Neural progenitor cell (in vitro differentiated cells): Measurements from ENCODE around the gene ZNF28.
"Not testable (repeated sequence)": the region's sequence is repeated elsewhere in the genome, so short reads cannot be mapped to it uniquely, and the experiment has no call there.

ENCODE experiments used
- CTCF ChIP-seq: fragments of 200-600 bp; sonication (generic); IDR thresholded peaks from 2 replicates; pipeline ENCODE4 v1.5.1; 2017; ENCODE audit warnings: antibody characterized with exemption, mild to moderate bottlenecking
- EZH2 ChIP-seq: fragments of 200-600 bp; sonication (generic); IDR thresholded peaks from 2 replicates; pipeline ENCODE4 v1.6.1; 2017; ENCODE audit warnings: antibody characterized with exemption, mild to moderate bottlenecking, moderate library complexity

DNA sequence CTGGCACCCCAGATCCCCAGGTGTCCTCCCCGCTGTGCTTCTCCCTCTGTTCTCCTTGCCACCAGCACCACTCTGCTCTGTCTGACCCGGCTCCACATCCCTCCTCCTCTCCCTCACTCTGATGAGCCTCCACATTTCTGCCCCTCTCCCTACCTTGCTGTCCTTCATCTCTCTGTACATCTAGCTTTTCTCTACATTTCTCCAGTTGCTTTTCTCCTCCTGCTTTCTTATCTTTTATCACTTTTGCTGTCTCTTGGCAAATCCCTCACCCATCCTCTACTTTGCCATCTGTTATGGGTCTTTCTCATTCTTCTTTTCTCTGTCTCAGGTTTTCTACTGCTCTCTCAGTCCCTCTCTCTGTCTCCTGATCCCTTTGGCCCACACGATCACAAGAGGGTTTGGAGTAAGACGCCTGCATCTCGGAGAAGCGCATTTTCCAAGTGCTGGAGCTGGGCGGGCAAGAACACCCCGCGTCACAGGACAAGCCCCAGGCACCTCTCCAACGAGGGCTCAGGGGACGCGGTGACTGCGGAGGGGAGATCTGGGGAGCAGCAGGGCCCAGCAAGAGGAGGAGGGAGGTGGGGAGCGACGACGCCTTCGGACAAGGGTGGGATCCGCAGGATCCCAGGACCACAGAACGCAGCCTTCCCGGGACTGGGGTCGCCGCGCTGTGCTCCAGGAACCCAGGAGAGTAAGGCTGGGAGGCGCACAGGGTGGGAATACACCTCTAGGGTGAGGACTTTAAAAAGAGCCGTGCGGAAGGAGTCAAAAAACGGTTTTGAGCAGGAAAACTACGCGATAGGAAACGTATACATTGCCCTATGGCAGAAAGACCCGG lies 35.3 kb upstream of the ZNF28 start:
- TF ChIP-seq CTCF, EZH2: not testable (repeated sequence)
